LoVo (cell line): ENCODE results near the gene EIF3A.
"Not testable (repeated sequence)": the region's sequence is repeated elsewhere in the genome, so short reads cannot be mapped to it uniquely, and the experiment has no call there.

Experiments
- DNase-seq: peaks from one replicate; pipeline ENCODE4 v3.0.0-alpha.2; 2016; ENCODE audit warnings: low spot score

EIF3A gene

GRCh38 chr10:119080521-119081259 lies at the start of gene EIF3A:
EIF3A (minus strand) TSS chr10:119080817; CDS start chr10:119080676, 141 bp downstream.
- peak; percentile 93 for DNase-seq

- DNase-seq, result no peak
Observed at GRCh38 chr10:119129721-119130120, 49.1 kb upstream of the EIF3A start.

- no peak for DNase-seq
Observed at GRCh38 chr10:119125942-119126341, 45.3 kb upstream of the EIF3A start.

GRCh38 chr10:119120875-119121274 lies 40.3 kb upstream of the EIF3A start:
- DNase-seq, result no peak

- no peak for DNase-seq
Observed at GRCh38 chr10:119120413-119120867, 39.8 kb upstream of the EIF3A start.

- DNase-seq, result no peak
Observed at GRCh38 chr10:119119400-119119799, 38.8 kb upstream of the EIF3A start.

- no peak for DNase-seq
Observed at GRCh38 chr10:119118231-119118630, 37.6 kb upstream of the EIF3A start.

GRCh38 chr10:119116326-119116951 lies 35.8 kb upstream of the EIF3A start:
- no peak for DNase-seq

GRCh38 chr10:119115926-119116325 lies 35.3 kb upstream of the EIF3A start:
- DNase-seq, result no peak

- no peak for DNase-seq
Observed at GRCh38 chr10:119113751-119114732, 33.4 kb upstream of the EIF3A start.

- no peak for DNase-seq
Observed at GRCh38 chr10:119112056-119112455, 31.4 kb upstream of the EIF3A start.

- not testable (repeated sequence) for DNase-seq
Observed at GRCh38 chr10:119107771-119108170, 27.2 kb upstream of the EIF3A start.

- not testable (repeated sequence) for DNase-seq
Observed at GRCh38 chr10:119107106-119107505, 26.5 kb upstream of the EIF3A start.

GRCh38 chr10:119105899-119106298 lies 25.3 kb upstream of the EIF3A start:
- DNase-seq, result not testable (repeated sequence)

GRCh38 chr10:119105155-119105554 lies 24.5 kb upstream of the EIF3A start:
- no peak for DNase-seq

- DNase-seq, result no peak
Observed at GRCh38 chr10:119104654-119105015, 24.0 kb upstream of the EIF3A start.

GRCh38 chr10:119103903-119104653 lies 23.5 kb upstream of the EIF3A start, which contains the start of gene DENND10:
DENND10 (plus strand) TSS chr10:119104113; CDS start chr10:119104143, 30 bp downstream.
- DNase-seq, result peak; percentile 77

- no peak for DNase-seq
Observed at GRCh38 chr10:119103241-119103902, 22.8 kb upstream of the EIF3A start.

- DNase-seq, result no peak
Observed at GRCh38 chr10:119101366-119102098, 20.9 kb upstream of the EIF3A start.
